ENCODE results near the gene TTC14. TPM values are rescaled to one million over a fixed set of nuclear protein-coding genes. Genes with fewer than 3 reads are reported as not detected.

TTC14 gene
- total and polyA plus RNA-seq, 10 of the 15 experiments (the other 5 are each of a cell fraction or from before 2014, with no cell fraction given): 14.0 to 81.5 (median 29.4) TPM

DNA sequence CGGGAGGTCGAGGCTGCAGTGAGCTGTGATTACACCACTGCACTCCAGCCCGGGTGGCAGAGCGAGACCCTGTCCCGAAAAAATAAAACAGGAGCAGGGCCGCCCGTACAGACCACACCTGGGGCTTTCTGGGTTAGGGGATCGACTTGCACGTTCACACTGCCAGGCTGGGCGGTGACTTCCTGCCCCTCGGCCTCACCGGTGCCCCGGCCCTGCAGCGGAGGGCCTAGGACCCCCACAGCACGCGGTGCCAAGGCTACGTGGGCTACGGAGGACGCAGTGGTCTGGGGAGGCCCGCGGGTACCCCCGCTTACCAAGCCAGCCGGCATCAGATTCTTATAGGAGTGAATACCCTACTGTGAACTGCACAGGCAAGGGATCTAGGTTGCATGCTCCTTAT, 11.6 kb upstream of the TTC14 start:
- Histone ChIP-seq H3K79me2 (ENCODE audit: control insufficient read depth, insufficient read depth, low read length) (no peaks in the 10 kb centered on the region), H3K9ac (ENCODE audit: control insufficient read depth, insufficient read depth, low read length) (no peak overlapping the region), H3K4me2 (ENCODE audit: control insufficient read depth, insufficient read depth) (no peak overlapping the region), H3K4me3 (no peak overlapping the region), H3K27me3 (replicated peaks in 1 of 2; ENCODE audit: control insufficient read depth in 2 of 2, insufficient read depth in 2 of 2, low read length in 1 of 2) (no peaks in the 10 kb centered on the region), H3K27ac (ENCODE audit: control insufficient read depth, insufficient read depth) (no peak overlapping the region), H3K4me1 (ENCODE audit: control insufficient read depth, insufficient read depth, low read length) (no peaks in the 10 kb centered on the region), H4K20me1 (ENCODE audit: control insufficient read depth, insufficient read depth) (no peaks in the 10 kb centered on the region), H2AFZ (ENCODE audit: control insufficient read depth, low read depth, low read length) (no peak overlapping the region), H3K36me3 (ENCODE audit: control insufficient read depth in 2 of 2, insufficient read depth in 2 of 2, low read length in 1 of 2) (no peaks in the 10 kb centered on the region), H3K9me3 (replicated peaks; ENCODE audit: control insufficient read depth, insufficient read depth, low read length) (no peaks in the 10 kb centered on the region)
- intact Hi-C loops (cut with micrococcal nuclease; ENCODE audit: unreplicated experiment) (no loop called here), in situ Hi-C loops (cut with MboI) (loop anchor here (10.0 kb wide), 1 partner anchor 836 kb away; no protein-coding TSS in a partner anchor)
- SMC1A ChIA-PET (ENCODE audit: uncharacterized antibody, unreplicated experiment): interaction anchor here (2.4 kb wide), 1 partner anchor 661 kb away, joined by 10 read pairs; no protein-coding TSS in a partner anchor
- ATAC-seq: no peak
- 69% methylated on average over 23 of the region's 23 CpGs for WGBS (ENCODE audit: insufficient coverage, insufficient replicate concordance, low lambda C conversion rate, missing lambda C conversion rate)
- RAD21 ChIA-PET (ENCODE audit: unreplicated experiment): no interaction called here
- FAIRE-seq: no peak
- POLR2A ChIA-PET: no interaction called here
- no peak for TF ChIP-seq NFYA (IDR thresholded peaks at IDR 0.05; ENCODE audit: borderline replicate concordance, low read depth, low read length)
- no peak for TF ChIP-seq SMARCA5 (IDR thresholded peaks at IDR 0.05)
- TF ChIP-seq, protein P1, sequence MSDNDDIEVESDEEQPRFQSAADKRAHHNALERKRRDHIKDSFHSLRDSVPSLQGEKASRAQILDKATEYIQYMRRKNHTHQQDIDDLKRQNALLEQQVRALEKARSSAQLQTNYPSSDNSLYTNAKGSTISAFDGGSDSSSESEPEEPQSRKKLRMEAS (IDR thresholded peaks at IDR 0.05; ENCODE audit: low read depth, low read length): no peak
- TF ChIP-seq GATAD2B (conservative IDR thresholded peaks at IDR 0.05; ENCODE audit: low read depth): no peak
- no peak for TF ChIP-seq NBN (IDR thresholded peaks at IDR 0.05)
- TF ChIP-seq, protein P2, sequence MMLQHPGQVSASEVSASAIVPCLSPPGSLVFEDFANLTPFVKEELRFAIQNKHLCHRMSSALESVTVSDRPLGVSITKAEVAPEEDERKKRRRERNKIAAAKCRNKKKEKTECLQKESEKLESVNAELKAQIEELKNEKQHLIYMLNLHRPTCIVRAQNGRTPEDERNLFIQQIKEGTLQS (IDR thresholded peaks at IDR 0.05; ENCODE audit: borderline replicate concordance, extremely low read depth, low read depth, low read length): no peak
- TF ChIP-seq ZZZ3 (IDR thresholded peaks at IDR 0.05; ENCODE audit: control insufficient read depth, insufficient read length, low read depth): no peak
- TF ChIP-seq NR2F1 (conservative IDR thresholded peaks at IDR 0.05): no peak
- TF ChIP-seq ZNF207 (IDR thresholded peaks at IDR 0.05; ENCODE audit: borderline replicate concordance): no peak
- TF ChIP-seq, protein P3, sequence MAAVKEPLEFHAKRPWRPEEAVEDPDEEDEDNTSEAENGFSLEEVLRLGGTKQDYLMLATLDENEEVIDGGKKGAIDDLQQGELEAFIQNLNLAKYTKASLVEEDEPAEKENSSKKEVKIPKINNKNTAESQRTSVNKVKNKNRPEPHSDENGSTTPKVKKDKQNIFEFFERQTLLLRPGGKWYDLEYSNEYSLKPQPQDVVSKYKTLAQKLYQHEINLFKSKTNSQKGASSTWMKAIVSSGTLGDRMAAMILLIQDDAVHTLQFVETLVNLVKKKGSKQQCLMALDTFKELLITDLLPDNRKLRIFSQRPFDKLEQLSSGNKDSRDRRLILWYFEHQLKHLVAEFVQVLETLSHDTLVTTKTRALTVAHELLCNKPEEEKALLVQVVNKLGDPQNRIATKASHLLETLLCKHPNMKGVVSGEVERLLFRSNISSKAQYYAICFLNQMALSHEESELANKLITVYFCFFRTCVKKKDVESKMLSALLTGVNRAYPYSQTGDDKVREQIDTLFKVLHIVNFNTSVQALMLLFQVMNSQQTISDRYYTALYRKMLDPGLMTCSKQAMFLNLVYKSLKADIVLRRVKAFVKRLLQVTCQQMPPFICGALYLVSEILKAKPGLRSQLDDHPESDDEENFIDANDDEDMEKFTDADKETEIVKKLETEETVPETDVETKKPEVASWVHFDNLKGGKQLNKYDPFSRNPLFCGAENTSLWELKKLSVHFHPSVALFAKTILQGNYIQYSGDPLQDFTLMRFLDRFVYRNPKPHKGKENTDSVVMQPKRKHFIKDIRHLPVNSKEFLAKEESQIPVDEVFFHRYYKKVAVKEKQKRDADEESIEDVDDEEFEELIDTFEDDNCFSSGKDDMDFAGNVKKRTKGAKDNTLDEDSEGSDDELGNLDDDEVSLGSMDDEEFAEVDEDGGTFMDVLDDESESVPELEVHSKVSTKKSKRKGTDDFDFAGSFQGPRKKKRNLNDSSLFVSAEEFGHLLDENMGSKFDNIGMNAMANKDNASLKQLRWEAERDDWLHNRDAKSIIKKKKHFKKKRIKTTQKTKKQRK (IDR thresholded peaks at IDR 0.05; ENCODE audit: low read depth, low read length): no peak
- TF ChIP-seq MXI1 (IDR thresholded peaks at IDR 0.05; ENCODE audit: low read depth, low read length): no peak
- TF ChIP-seq, protein P4, sequence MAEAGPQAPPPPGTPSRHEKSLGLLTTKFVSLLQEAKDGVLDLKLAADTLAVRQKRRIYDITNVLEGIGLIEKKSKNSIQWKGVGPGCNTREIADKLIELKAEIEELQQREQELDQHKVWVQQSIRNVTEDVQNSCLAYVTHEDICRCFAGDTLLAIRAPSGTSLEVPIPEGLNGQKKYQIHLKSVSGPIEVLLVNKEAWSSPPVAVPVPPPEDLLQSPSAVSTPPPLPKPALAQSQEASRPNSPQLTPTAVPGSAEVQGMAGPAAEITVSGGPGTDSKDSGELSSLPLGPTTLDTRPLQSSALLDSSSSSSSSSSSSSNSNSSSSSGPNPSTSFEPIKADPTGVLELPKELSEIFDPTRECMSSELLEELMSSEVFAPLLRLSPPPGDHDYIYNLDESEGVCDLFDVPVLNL (IDR thresholded peaks at IDR 0.05; ENCODE audit: low read depth, low read length): no peak
- TF ChIP-seq, protein P5, sequence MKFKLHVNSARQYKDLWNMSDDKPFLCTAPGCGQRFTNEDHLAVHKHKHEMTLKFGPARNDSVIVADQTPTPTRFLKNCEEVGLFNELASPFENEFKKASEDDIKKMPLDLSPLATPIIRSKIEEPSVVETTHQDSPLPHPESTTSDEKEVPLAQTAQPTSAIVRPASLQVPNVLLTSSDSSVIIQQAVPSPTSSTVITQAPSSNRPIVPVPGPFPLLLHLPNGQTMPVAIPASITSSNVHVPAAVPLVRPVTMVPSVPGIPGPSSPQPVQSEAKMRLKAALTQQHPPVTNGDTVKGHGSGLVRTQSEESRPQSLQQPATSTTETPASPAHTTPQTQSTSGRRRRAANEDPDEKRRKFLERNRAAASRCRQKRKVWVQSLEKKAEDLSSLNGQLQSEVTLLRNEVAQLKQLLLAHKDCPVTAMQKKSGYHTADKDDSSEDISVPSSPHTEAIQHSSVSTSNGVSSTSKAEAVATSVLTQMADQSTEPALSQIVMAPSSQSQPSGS (IDR thresholded peaks at IDR 0.05; ENCODE audit: low read length): no peak
- TF ChIP-seq BMI1 (IDR thresholded peaks at IDR 0.05; ENCODE audit: borderline replicate concordance): no peak
- TF ChIP-seq SUZ12 (IDR thresholded peaks at IDR 0.05; ENCODE audit: unreplicated experiment): no peak
- CTCF ChIA-PET: no interaction called here
- no peak for DNase-seq (ENCODE audit: low read depth, low spot score)
- no TSS peak for BruUV-seq (replicated peaks)
